Peyer's patch (tissue), 4 donors: ENCODE data around the gene JAM3. TPM values are rescaled to one million over a fixed set of nuclear protein-coding genes. Genes with fewer than 3 reads are reported as not detected.

ENCODE experiments used
- DNase-seq, 3 donors: peaks; one replicate each; pipeline ENCODE4 v3.0.0-alpha.2; 2017 to 2019
- H3K27ac ChIP-seq, 4 donors: fragments of 200-600 bp; sonication (generic); one replicate each; pipeline ENCODE4 v1.5.1; 2016 to 2019
- H3K27me3 ChIP-seq, 2 donors: fragments of 200-600 bp; sonication (generic); one replicate each; pipeline ENCODE4 v1.5.1; 2019
- H3K36me3 ChIP-seq, 3 donors: fragments of 200-600 bp; sonication (generic); one replicate each; pipeline ENCODE4 v1.5.1; 2016 to 2019
- H3K4me1 ChIP-seq, 4 donors: fragments of 200-600 bp; sonication (generic); one replicate each; pipeline ENCODE4 v1.5.1; 2016 to 2019
- H3K4me3 ChIP-seq, 4 donors: fragments of 200-600 bp; sonication (generic); 1 replicate in 3 of 4; 2 replicates in 1 of 4; pipeline ENCODE4 v1.5.1; 2016 to 2019; ENCODE audit warnings: mild to moderate bottlenecking in 1 of 4
- H3K9me3 ChIP-seq, 4 donors: fragments of 200-600 bp; sonication (generic); one replicate each; pipeline ENCODE4 v1.5.1; 2016 to 2019; ENCODE audit warnings: mild to moderate bottlenecking in 1 of 4
- CTCF ChIP-seq, 6 experiments: fragments of 450-650 bp in 4 of 6; fragments of 200-600 bp in 2 of 6; sonication (generic) in 1 of 6; IDR thresholded peaks; one replicate each; pipeline ENCODE4 v1.5.1; 2017 to 2019; ENCODE audit warnings: antibody characterized with exemption in 6 of 6, mild to moderate bottlenecking in 3 of 6, moderate library complexity in 1 of 6
- POLR2A ChIP-seq, 2 donors: fragments of 450-650 bp; IDR thresholded peaks; one replicate each; pipeline ENCODE4 v1.5.1; 2017; ENCODE audit warnings: antibody characterized with exemption in 2 of 2, mild to moderate bottlenecking in 2 of 2, moderate library complexity in 2 of 2
- total RNA-seq, 4 donors: library from RNA; depleted of rRNA; stranded (reverse); fragments of >200 nt; gene quantifications; one replicate each; pipeline ENCODE4 v1.1.0, GENCODE V29; 2016

Gene JAM3
- total RNA-seq, 4 donors from 2014 or later, result 4.6 to 14.0 (median 8.5) TPM

- Histone ChIP-seq H3K36me3 (no peaks in the 10 kb centered on the region), H3K27ac (no peak overlapping the region), H3K4me3 (no peak overlapping the region), H3K9me3 (no peaks in the 10 kb centered on the region), H3K4me1 (peaks cover 0 to 8% (median 1%) of the 10 kb centered on the region in 4 donors), H3K27me3 (no peaks in the 10 kb centered on the region)
- no peak for TF ChIP-seq CTCF (IDR thresholded peaks at IDR 0.05)
- TF ChIP-seq POLR2A (IDR thresholded peaks at IDR 0.05), result no peak
- DNase-seq, result no peak
These were observed 1.7 kb upstream of the JAM3 start for GRCh38 chr11:134066943-134067885.

- H3K27me3 ChIP-seq, result no peaks in the 10 kb centered on the region
- TF ChIP-seq CTCF (IDR thresholded peaks at IDR 0.05) (no peak), POLR2A (IDR thresholded peaks at IDR 0.05) (no peak)
- no peaks in the 10 kb centered on the region for H3K9me3 ChIP-seq
- peak in 1 of 3 donors; percentile 46 for DNase-seq
- peaks cover 0 to 8% (median 1%) of the 10 kb centered on the region in 4 donors for H3K4me1 ChIP-seq
- H3K27ac ChIP-seq, result peak overlapping the region; percentile 70 to 85 (median 74)
- H3K4me3 ChIP-seq, result peak overlapping the region; percentile 59 to 76 (median 63)
- H3K36me3 ChIP-seq, result no peaks in the 10 kb centered on the region
These were observed 812 bp downstream of the JAM3 start for GRCh38 chr11:134069426-134070341.

- DNase-seq, result no peak
- H3K9me3 ChIP-seq, result no peaks in the 10 kb centered on the region
- H3K4me1 ChIP-seq, result peaks cover 0 to 8% (median 1%) of the 10 kb centered on the region in 4 donors
- no peaks in the 10 kb centered on the region for H3K36me3 ChIP-seq
- TF ChIP-seq CTCF (IDR thresholded peaks at IDR 0.05) (no peak), POLR2A (IDR thresholded peaks at IDR 0.05) (no peak)
- peak overlapping the region in 2 of 4 donors; percentile 10 to 85 for H3K27ac ChIP-seq
- H3K4me3 ChIP-seq, result no peak overlapping the region
- no peaks in the 10 kb centered on the region for H3K27me3 ChIP-seq
These were observed 1.5 kb downstream of the JAM3 start for GRCh38 chr11:134070342-134070845.

DNA sequence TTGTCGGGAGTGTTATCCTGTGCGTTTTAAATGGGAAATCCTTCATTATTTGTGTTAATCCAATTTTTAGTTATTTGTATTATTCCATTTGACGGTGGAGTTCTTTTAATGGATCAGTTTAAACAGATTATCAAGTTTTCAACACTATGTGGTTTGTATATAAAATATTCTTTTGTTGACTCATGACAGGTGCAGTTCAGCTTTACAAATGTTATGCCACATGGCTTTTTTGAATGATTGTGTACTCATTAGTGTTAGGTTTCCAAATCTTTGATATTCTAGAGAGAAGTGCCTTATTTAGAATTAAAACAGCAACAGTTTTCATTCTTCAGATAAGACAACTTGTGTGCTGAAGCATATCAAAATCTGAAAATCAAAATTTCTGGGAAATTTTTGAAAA lies 2.4 kb downstream of the JAM3 start:
- no peak for DNase-seq
- Histone ChIP-seq H3K27ac (no peak overlapping the region), H3K36me3 (no peaks in the 10 kb centered on the region), H3K9me3 (no peaks in the 10 kb centered on the region), H3K4me1 (peaks cover 0 to 8% (median 1%) of the 10 kb centered on the region in 4 donors), H3K27me3 (no peaks in the 10 kb centered on the region), H3K4me3 (no peak overlapping the region)
- TF ChIP-seq CTCF (IDR thresholded peaks at IDR 0.05), result no peak
- TF ChIP-seq POLR2A (IDR thresholded peaks at IDR 0.05), result no peak

- no peak overlapping the region for H3K4me3 ChIP-seq
- no peaks in the 10 kb centered on the region for H3K27me3 ChIP-seq
- no peak for DNase-seq
- no peaks in the 10 kb centered on the region for H3K36me3 ChIP-seq
- peak overlapping the region in 1 of 4 donors; percentile 57 for H3K27ac ChIP-seq
- no peaks in the 10 kb centered on the region for H3K9me3 ChIP-seq
- peaks cover 0 to 8% (median 1%) of the 10 kb centered on the region in 4 donors for H3K4me1 ChIP-seq
- no peak for TF ChIP-seq POLR2A (IDR thresholded peaks at IDR 0.05)
- no peak for TF ChIP-seq CTCF (IDR thresholded peaks at IDR 0.05)
These were observed 3.0 kb downstream of the JAM3 start for GRCh38 chr11:134071766-134072402.
